ENCODE results near the gene C16orf54.
"Not testable (repeated sequence)": the region's sequence is repeated elsewhere in the genome, so short reads cannot be mapped to it uniquely, and the experiment has no call there.

Gene C16orf54, protein sequence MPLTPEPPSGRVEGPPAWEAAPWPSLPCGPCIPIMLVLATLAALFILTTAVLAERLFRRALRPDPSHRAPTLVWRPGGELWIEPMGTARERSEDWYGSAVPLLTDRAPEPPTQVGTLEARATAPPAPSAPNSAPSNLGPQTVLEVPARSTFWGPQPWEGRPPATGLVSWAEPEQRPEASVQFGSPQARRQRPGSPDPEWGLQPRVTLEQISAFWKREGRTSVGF
- total RNA-seq: 140 to 218 reads per million in 2 donors

- peak; percentile 72 for DNase-seq
These were observed at the start of gene C16orf54 for GRCh38 chr16:29745853-29746345. C16orf54 (minus strand) TSS chr16:29745990; CDS start chr16:29744951, 1,039 bp downstream.

- DNase-seq: no peak
These were observed 48.5 kb upstream of the C16orf54 start for GRCh38 chr16:29794231-29794710.

DNA sequence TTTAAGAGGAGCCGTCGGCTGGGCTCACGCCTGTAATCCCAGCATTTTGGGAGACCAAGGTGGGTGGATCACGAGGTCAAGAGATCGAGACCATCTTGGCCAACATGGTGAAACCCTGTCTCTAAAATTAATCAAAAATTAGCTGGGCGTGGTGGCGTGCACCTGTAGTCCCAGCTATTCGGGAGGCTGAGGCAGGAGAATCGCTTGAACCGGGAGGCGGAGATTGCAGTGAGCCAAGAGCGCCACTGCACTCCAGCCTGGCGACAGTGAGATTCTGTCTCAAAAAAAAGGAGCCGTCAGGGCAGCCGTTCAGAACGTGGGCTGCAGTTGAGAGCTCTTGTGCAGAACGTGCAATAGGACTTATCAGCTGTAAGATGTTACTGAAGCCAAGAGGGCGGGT, 47.4 kb upstream of the C16orf54 start:
- DNase-seq: not testable (repeated sequence)

DNA sequence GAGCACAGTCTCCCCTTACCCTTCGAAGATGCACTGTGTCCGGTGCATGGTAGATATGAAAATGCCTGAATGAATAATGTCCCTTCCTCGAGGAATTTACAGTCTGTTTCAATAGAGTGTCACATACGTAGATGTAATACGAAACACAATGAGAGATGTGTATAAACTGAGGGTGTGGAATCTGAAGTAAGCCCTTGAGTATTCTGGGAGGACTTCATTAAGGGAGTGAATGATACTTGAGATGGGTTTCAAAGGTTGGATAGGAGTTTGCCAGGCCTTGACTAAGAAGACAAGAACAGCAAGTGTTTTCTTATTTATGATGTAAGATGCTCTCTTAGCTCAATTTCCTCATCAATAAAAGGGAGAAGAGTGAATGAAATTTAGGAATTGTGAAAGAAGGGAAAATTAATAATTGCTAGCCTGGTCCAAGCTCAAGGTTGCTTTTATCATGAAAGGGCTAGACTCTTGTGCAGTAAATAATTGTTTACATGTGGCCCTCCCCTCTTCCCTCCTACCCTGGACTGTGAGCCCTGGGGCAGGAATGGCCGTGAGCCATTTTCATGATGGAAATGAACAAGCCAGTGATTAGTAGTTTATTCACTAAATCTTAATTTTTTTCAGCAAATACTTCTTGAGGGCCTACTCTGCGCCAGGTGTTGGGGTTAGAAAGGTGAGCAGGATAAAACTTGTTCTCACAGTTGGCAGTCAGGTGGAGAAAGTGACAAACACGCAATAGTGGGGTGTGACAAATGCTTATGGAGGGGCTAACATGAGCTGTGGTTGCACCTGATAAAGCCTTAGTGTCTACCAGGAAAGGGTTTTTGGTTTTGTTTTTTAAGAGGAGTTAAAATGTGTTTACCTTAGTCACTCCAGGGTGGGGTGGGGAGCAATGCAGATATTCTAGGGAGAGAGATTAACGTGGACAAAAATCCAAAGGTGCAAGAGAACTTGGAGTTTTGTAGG, 46.3 kb upstream of the C16orf54 start:
- DNase-seq: no peak

DNA sequence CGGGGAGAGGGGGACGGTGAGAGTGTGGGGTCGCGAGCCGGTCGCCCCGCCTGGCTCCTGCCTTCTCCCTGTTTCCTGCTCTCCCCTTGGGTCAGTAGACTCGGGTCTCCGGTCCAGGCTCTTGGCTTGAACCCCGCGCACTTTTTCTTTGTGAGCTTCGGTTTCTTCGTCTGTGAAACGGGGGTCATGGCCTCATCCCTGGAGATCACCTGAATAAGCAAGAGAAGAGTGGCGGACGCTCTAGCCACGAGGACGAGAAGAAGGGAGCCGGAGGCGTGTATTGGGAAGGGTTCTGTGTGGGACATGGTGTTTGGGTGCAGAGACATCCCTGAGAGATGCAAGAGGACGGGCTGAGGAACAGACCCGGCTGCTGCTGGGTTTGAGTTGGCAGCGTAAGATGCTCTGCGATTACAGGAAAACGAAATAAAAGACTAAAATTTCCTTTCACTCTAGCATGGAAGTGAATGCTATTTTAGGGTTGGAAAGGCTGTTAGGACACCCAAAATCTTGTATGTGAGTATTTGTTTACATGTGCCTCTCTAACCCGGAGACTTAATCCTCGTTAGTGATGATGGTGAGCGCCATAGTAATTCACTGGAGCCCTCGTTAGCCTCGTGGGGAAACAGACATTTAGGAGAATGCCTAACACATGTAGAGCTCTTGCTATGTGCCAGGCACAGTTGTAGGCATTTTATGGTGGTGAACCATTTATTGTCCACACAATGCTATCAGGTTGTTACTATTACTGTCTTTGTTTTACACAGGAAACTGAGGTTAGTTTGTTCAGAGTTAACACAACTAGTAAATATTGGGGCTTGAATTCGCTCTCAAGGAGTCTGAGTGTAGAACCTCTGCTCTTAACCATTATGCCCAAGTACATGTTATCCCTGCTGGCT, 45.4 kb upstream of the C16orf54 start:
- DNase-seq: no peak

DNA sequence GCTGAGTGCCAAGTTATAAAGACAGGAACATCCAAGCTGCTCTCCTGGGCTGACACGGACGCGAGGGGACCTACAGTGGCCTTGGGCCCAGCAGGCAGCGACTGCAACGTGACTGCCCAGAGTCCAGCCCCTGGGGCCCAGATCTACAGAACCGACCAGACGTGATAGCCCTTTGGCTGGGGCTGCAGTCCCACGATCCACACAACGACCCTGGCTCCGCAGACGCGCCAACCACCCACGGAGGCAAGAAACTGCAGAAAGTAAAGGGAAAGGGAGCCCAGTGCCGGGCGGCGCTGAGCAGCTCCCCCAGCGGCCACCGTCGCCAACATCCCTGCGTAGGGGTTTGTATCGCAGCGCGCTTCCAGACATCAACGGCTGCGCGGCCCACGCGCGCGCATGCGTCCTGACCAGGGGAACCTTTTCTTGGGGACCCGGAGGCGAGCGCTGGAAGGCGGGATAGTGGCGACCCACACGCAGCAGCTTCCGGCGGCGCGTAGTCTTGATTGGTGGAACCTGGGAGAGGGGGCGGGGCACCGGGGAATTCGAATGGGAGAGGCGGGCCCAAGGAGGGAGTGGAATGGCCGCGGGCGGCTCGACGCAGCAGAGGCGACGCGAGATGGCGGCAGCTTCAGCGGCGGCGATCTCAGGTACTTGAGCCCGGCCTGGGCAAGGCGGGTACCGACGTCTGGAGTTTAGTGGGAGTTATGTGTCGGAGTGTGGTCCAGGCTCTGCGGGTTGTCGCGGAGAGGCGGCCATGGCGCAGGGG, 44.6 kb upstream of the C16orf54 start, which contains the start of gene KIF22:
TSS of gene KIF22 (plus strand) at position 569 of the 766 bp plus-strand sequence. CDS start at position 578, 9 bp downstream.
- peak; percentile 99 for DNase-seq

GRCh38 chr16:29789775-29790182, 44.0 kb upstream of the C16orf54 start:
- no peak for DNase-seq

- DNase-seq: not testable (repeated sequence)
These were observed 41.4 kb upstream of the C16orf54 start for GRCh38 chr16:29787155-29787554.

DNA sequence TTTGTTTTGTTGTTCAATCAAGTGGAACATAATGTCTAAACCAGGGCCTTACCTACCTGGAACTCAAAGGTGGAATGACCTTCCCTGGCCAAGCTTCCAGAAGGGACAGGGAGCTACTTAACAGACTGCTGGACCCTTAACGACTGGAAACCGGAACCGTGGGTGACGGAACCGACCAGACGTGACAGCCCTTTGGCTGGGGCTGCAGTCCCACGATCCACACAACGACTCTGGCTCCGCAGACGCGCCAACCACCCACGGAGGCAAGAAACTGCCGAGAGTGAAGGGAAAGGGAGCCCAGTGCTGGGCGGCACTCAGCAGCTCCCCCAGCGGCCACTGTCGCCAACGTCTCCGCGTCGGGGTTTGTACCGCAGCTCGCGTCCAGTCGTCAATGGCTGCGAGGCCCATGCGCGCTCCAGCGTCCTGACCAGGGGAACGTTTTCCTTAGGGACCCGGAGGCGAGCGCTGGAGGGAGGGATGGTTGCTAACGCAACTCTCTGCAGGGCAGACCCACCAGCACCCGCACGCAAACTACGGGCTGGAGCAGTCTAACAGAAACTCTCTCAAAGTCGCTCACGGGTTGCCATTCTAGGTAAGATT, 39.2 kb upstream of the C16orf54 start:
- DNase-seq: peak; percentile 38

DNA sequence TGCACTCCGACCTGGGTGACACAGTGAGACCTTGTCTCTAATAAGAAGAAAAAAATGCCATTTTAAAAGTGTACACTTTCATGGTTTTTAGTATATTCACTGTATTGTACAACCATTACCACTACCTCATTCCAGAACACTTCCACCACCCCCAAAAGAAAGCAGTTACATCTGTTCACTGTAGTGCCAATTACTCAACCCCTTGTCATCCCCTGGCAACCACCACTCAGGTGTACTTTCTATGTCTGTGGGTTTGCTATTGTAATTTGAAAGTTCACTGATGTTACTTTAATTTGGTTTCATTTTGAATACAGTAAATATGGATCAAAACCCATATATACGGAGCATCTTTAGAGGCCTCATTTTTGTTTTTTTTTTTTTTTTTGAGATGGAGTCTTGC, 38.4 kb upstream of the C16orf54 start:
- no peak for DNase-seq

DNA sequence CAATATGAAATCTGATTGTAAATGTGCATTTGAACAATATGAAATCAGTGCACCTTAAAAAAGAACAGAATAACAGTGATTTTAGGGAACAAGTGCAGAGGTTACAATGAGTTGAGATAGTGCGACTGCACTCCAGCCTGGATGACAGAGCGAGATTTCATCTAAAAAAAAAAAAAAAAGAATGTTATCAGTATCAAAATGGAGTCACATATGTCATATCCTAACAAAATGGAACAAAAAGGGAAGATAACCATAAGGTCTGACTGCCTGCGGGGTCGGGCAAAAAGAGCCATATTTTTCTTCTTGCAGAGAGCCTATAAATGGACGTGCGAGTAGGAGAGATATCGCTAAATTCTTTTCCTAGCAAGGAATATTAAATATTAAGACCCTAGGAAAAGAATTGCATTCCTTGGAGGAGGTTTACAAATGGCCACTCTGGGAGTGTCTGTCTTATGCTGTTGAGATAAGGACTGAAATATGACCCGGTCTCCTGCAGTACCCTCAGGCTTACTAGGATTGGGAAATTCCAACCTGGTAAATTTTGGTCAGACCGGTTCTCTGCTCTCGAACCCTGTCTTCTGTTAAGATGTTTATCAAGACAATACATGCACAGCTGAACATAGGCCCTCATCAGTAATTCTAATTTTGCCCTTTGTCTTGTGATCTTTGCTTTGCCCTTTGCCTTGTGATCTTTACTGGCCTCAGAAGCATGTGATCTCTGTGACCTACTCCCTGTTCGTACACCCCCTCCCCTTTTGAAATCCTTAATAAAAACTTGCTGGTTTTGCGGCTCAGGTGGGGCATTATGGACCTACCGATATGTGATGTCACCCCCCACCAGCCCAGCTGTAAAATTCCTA, 37.5 kb upstream of the C16orf54 start:
- DNase-seq: not testable (repeated sequence)

DNA sequence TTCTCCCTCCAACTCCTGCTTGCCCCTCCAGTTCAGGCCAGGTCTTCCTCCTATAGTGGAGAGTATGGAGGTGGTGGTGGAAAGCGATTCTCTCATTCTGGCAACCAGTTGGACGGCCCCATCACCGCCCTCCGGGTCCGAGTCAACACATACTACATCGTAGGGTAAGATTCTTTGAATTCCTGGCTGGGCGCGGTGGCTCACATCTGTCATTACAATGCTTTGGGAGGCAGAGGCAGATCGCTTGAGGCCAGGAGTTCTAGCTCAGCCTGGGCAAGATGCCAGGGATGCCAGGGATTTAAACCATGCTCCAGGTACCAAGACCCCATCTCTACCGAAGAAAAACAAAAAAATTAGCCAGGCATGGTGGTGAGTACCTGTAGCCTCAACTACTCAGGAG, 33.7 kb upstream of the C16orf54 start:
- DNase-seq: no peak

DNA sequence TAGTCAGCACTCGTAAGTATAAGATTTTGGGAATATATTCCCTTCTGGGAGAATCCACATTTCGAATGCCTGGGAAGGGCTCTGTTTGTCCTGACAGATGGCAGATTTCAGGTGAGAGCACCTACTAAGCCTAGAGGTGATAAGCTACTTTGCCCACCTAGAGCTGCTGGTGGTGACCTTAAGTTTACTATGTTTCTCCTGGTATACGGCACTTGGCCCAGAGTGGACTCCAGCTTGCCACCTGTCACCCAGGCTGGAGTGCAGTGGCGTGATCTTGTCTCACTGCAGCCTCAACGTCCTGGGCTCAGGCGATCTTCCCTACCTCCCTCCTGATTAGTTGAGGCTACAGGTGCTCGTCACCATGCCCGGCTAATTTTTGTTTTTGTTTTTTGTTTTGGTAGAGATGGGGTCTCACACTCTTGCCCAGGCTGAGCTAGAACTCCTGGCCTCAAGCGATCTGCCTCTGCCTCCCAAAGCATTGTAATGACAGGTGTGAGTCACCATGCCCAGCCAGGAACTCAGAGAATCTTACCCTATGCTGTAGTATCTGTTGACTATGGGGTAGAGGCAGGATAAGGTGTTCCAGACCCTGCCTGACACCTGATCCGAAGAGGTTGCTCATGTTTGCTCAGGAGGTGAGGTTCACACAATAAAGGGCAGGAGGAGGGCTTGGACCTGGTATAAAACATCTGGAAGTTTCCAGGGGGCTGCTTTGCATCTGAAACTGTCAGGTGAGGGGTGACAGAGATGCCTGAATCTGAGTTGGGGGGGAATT, 32.0 kb upstream of the C16orf54 start, which contains the start of gene ZG16:
TSS of gene ZG16 (plus strand) at position 681 of the 775 bp plus-strand sequence. CDS start 1,011 bp downstream, outside the sequence.
- DNase-seq: no peak

- no peak for DNase-seq
These were observed 30.1 kb upstream of the C16orf54 start for GRCh38 chr16:29775742-29776408.

DNA sequence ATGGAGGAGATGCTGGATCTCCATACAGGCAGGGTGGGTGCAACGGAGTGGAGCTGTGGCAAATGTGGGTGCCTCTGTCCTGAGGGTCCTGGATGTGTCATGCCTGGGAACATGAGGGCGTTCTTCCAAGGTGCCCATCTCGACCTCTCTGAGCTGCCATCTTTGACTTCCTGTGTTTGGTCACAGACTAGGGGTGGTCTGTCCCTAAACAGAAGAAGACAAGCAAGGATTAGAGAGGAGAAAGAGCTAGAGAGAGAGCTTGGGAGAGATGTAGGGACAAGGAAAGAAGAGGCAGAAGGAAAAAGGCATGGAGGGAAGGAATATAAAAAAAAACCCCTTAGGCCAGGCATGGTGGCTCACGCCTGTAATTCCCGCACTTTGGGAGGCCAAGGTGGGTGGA, 28.9 kb upstream of the C16orf54 start:
- DNase-seq: no peak

- DNase-seq: not testable (repeated sequence)
These were observed 26.5 kb upstream of the C16orf54 start for GRCh38 chr16:29772330-29772729.

GRCh38 chr16:29770250-29770929, 24.6 kb upstream of the C16orf54 start:
- DNase-seq: no peak

DNA sequence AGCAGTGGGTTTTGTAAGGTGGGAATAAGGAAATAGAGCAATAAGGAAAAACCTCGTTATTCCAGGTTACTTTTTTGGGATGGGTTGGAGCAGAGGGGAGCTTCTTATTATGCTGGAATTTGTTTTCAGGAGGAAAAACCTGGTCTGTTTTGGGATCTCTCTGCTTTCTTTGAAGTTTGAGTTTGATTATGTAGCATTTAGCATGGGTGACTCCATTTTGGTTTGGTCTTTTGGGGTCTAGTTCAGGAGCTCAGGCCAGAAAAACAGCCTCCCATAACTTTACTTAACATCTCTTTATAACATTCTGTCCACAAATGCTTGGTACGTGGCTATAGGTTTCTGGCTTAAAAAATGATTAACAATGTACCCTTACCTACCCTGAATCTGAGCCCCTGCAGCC, 23.7 kb upstream of the C16orf54 start:
- DNase-seq: no peak

Data from activated gamma-delta T cell (primary cell).